PFSK-1 (cell line): ENCODE data around the gene FARS2.

Experiments
- FOXP2 ChIP-seq: optimal IDR thresholded peaks from 2 replicates; pipeline ENCODE3; 2011; ENCODE audit warnings: borderline replicate concordance, control low read depth, inconsistent platforms; ENCODE audit not compliant: insufficient read depth; ENCODE audit errors: extremely low read length, extremely low read depth
- POLR2AphosphoS5 ChIP-seq: IDR thresholded peaks from 2 replicates; pipeline ENCODE4 v1.6.1; 2012; ENCODE audit warnings: low read depth, mild to moderate bottlenecking, control low read depth, low read length, moderate library complexity
- REST ChIP-seq, 2 experiments: IDR thresholded peaks; 2 replicates each; pipeline versions ENCODE4 v1.6.1 to v1.8.0; 2011 to 2012; ENCODE audit warnings: low read depth in 2 of 2, low read length in 2 of 2, control low read depth in 1 of 2, inconsistent platforms in 1 of 2, mild to moderate bottlenecking in 1 of 2, moderate library complexity in 1 of 2; ENCODE audit not compliant: insufficient read depth in 1 of 2
- SIN3A ChIP-seq: IDR thresholded peaks from 2 replicates; pipeline ENCODE4 v1.6.1; 2012; ENCODE audit warnings: mild to moderate bottlenecking, low read length, moderate library complexity, borderline replicate concordance; ENCODE audit not compliant: insufficient read depth
- TAF1 ChIP-seq: IDR thresholded peaks from 2 replicates; pipeline ENCODE4 v1.6.1; 2012; ENCODE audit warnings: low read length, control low read depth, borderline replicate concordance; ENCODE audit not compliant: insufficient read depth

The FARS2 gene

DNA sequence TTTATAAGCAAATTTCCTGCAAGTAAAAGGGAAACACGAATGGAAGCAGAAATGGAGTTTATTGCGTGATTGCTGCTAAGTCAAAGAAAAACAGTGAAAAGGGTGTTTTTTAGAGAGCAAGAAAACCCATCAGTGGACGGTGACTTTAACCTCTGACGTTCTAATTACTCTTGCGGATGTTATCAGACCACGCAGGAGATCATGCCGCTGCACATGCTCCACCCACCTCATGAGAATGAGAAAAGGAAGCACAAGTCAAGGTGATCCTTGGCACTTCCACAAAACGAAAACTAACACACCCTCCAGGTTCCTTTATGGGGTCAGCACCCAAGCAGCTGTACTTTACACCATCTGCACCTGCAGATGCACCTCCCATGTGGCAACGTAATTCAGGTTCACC is 45.5 kb upstream of the FARS2 start:
- TF ChIP-seq POLR2AphosphoS5 (no peak), FOXP2 (no peak), SIN3A (no peak), REST (IDR thresholded peaks at IDR 0.05; ENCODE audit: insufficient read depth in 1 of 2, low read depth in 2 of 2, low read length in 2 of 2) (no peak), TAF1 (no peak)

DNA sequence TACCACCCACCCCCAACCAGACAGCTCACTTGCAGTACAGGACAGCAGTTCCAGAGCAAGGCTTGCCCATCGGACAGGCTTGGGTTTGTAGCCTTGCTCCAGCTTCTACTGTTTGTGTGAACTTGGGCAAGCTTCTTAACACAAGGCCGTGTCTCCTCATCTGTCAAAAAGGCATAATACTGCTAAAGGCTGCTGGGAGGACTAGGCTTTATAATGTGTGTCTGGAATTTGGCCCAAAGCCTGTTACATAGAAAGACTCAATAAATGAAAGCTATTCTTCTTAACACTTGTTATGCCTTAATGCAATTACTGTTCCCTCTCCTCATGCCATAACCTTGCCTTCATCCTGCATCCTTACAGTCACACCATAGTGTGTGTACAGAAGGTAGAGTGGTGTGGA is 44.0 kb upstream of the FARS2 start:
- TF ChIP-seq POLR2AphosphoS5 (no peak), SIN3A (no peak), FOXP2 (no peak), TAF1 (no peak), REST (IDR thresholded peaks at IDR 0.05; ENCODE audit: insufficient read depth in 1 of 2, low read depth in 2 of 2, low read length in 2 of 2) (no peak)

DNA sequence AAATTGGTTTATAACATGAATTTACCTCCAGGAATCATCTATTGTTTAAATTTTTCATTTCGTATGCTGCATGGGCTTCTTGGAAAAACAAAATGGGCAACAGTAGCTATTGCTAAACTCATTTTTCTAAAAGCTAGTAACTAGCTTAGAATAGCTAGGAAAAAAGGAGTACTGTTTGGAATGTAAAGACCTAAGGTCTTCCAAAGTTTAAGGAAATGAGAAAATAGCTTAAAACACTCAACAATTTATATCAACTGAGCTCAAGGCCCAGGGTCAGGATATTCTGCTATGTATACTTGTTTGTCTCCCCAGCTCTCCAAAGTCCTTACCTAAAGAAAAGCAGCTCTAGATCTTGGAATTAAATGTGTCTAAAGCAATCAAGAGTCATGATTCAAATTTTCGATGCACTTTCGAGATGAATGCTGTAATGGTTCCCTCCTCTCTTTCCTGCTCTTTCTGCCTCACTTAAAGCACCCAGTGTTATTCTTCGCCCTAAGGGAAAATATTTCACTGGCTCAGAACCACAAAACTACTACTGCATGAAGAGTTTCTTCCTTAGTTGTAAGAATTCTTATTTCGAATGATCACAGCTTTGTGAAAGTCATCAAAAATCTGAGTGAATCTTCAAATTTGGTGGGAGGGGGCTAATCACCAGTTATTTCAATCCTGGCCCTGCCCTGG is 42.2 kb upstream of the FARS2 start:
- no peak for TF ChIP-seq TAF1
- TF ChIP-seq FOXP2 = no peak
- no peak for TF ChIP-seq SIN3A
- TF ChIP-seq POLR2AphosphoS5 = no peak
- TF ChIP-seq REST (IDR thresholded peaks at IDR 0.05; ENCODE audit: insufficient read depth in 1 of 2, low read depth in 2 of 2, low read length in 2 of 2) = no peak

- no peak for TF ChIP-seq FOXP2
- TF ChIP-seq TAF1 = no peak
- TF ChIP-seq REST (IDR thresholded peaks at IDR 0.05; ENCODE audit: insufficient read depth in 1 of 2, low read depth in 2 of 2, low read length in 2 of 2) = no peak
- no peak for TF ChIP-seq SIN3A
- TF ChIP-seq POLR2AphosphoS5 = no peak
Measured at GRCh38 chr6:5220443-5220842, 40.9 kb upstream of the FARS2 start.

DNA sequence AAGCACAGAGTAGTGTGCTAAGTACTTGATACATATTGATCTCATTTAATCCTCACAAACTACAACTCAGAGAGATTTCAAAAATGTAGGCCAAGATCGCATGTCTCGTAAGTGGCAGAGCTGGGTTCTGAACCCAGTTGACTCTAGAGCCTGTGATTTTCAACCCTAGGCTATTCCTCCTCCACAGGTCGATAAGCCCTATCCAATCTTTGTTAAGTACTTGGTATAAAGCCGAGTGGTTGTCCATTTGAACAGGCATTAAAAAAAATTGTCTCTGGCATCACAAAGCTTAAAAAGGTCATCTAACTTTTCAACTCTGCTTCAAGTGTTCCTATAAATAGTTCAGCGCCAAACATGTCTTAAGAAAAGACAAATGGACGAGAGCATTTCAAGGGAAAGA is 38.0 kb upstream of the FARS2 start:
- no peak for TF ChIP-seq FOXP2
- TF ChIP-seq TAF1 = no peak
- no peak for TF ChIP-seq REST (IDR thresholded peaks at IDR 0.05; ENCODE audit: insufficient read depth in 1 of 2, low read depth in 2 of 2, low read length in 2 of 2)
- TF ChIP-seq SIN3A = no peak
- TF ChIP-seq POLR2AphosphoS5 = no peak
